NOMO-1 treated with dmso at 0.1 percent for 144 hours (cell line): Measurements from ENCODE around the gene HIPK2.

ENCODE experiments used
- DNase-seq: peaks from one replicate; lab custom pipeline; 2025; ENCODE audit not compliant: unreplicated experiment; lab: John Stamatoyannopoulos, UW

Gene HIPK2

DNA sequence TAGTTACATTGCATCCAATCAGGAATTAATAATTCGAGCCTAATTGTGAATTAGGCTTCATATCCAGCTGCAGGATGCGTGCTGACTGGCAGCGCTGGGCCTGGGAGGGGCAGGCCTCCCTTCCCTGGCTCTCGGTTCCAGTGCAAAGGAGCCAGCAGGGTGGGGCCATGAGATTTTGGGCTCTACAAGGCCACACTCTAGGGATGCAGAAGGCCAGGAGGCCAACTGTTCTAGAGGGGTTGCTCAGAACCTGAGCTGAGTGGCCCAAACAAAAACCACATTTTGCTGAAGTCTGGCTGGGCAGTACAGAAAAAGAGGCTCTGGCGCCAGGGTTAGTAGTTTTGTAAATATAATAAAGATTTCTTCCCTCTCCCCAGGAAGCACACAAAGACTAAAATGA, 182.0 kb downstream of the HIPK2 start:
- DNase-seq, result no peak

GRCh38 chr7:139594911-139595476, 182.8 kb downstream of the HIPK2 start:
- no peak for DNase-seq

- DNase-seq, result no peak
Observed at GRCh38 chr7:139594090-139594489, 183.7 kb downstream of the HIPK2 start.

GRCh38 chr7:139592801-139593461, 184.9 kb downstream of the HIPK2 start:
- no peak for DNase-seq

DNA sequence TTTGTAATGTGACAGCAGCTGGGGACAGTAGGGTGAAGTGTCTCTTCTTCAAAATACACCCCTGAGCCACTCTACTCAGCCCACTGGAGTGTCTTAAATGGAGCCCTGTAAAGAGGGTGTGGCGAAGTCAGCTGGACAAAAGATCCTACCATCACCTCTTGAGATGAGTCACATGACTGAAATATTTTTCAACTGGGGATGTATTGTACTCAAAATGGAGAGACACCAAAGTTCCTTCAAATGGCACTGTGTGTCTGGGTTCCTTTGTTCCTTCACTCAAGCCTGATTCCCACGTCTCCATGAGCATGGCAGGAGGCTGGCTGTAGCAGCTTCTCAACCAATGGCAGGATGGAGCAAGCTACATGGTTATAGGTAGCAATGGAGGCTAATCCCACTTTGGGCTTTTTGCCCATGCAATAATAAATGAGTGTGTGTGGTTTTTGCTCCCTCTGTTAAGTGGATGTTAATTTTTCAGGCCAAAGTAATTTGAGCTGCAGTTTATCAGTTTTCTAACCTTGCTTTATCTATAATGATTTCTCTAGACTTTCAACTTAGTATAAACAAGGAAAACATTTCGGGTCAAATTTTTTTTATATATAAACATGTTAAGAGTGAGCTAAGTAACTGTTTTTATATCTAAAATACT, 186.1 kb downstream of the HIPK2 start:
- DNase-seq, result no peak

DNA sequence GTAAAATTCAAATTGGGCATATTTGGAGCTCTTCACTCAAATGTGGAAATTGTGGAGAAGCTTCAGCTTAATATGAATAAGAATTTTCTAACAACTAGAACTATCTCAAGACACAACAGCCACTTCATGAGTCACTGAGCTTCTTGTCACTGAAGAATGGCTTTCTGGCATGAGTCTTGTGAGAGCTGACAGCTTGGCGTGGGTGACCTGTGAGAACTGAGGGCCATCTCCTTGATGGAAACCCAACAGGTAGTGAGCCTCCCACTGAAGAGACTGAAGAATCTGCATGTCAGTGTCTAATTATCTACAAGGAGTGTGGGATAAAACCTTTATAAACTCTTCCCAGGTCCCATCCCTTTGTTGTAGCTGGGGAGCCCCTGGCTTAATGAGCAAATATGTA, 188.3 kb downstream of the HIPK2 start:
- no peak for DNase-seq

- no peak for DNase-seq
Observed at GRCh38 chr7:139588632-139589031, 189.2 kb downstream of the HIPK2 start.

DNA sequence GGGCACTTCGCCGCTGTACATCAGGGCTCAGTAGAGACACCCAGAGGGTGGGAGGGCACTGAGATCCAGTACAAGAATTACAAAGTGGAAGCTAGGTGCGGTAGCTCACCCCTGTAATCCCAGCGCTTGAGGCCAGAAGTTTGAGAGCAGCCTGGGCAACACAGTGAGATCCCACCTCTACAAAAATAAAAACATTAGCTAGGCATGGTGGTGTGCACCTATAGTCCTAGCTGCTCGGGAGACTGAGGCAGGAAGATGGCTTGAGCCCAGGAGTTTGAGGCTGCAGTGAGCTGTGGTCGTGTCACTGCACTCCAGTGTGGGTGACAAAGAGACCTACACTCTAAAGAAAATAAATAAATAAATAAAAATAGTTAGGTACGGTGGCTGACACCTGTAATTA, 190.3 kb downstream of the HIPK2 start:
- no peak for DNase-seq

DNA sequence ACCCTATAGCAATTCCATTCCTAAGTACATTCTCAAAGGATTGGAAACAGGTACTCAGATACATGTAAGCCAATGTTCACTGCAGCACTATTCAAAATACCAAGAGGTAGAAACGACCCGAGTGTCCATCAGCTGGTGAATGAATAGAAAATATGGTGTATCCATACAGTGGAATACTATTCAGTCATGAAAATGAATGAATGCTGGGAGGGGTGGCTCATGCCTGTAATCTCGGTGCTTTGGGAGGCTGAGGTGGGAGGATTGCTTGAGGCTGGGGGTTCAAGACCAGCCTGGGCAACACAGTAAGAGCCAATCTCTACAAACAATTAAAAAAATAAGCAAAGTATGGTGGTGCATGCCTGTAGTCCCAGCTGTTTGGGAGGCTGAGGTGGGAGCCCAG, 191.5 kb downstream of the HIPK2 start:
- no peak for DNase-seq

DNA sequence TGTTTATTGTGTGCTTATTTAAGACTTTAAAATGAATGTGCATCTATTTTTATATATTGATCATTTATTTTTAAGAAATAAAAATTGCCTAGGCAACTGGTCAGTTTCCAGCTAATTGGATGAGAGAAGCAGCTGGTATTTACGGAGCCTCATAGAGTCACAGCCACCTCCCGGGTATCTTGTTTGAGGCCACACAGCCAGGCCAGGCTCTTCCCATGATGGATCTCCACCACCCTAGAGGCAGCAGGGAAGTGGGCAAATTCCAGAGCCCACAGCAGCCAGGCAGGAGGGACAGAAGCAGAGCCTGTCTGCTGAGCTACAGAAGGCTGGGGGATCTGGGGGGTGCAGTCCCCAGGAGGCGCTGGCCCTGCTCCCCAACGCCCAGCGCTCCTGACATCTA, 192.8 kb downstream of the HIPK2 start:
- DNase-seq, result no peak

DNA sequence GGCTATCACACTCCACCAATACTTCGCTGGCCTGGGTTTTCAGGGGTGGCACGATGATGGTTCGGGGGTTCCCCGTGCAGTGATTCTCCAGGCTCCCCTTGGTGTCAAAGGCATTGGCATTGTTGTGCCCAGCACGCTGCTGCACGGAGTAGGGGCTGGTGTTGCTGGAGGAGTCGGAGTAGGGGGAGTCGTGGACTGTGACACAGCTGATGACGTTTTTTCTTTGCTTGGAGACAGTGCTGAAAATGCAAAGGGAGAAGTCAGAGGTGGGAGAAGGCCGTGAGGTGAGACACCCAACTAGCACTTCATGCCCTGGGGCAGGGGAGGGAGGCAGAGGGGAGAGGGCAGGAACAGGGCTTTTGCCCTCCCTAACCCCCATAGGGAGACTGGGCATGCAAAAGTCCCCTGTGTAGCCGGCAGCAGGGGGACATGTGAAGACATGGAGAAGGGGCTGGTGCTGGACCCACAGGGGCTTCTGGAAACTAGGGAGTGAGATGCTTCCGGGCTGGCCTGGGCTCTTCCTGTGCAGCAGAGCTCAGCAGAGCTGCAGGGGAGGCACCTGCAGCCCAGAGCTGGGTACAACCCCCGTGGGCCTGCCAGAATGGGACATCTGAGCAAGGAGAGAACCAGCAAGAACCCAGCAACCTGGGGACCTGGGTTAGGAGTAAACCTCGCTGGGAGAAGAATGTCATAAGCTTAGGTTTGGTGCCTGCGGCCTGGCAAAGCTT, 193.8 kb downstream of the HIPK2 start:
- DNase-seq, result no peak

GRCh38 chr7:139582671-139583155, 195.1 kb downstream of the HIPK2 start:
- no peak for DNase-seq

DNA sequence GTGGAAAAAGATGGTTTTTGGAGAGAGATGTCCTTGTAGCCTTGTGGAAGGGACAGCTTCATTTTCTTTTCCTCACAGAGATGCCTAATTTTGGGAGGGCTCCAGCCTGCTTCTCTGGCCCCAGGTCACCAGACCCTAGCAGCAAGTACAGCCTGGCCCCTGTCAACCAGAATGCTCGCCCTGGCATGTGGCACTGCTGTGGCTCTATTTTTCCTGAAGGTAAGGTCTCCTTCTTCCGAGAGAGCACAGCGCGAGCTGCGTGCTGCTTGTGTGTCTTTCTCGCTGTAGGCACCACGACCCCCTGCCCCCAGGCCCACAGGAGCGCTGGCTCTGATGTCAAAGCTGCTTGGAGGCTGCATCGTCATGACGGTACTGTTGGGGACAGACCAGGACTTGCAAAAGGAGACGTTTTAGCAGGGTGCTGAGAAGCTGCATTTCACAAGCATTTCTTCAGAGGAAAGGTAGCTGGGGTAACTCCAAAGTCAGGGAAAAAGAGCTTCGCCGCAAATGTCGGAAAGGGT, 195.6 kb downstream of the HIPK2 start:
- DNase-seq, result no peak

- no peak for DNase-seq
Observed at GRCh38 chr7:139580435-139580834, 197.4 kb downstream of the HIPK2 start.

GRCh38 chr7:139576179-139576973, 201.4 kb downstream of the HIPK2 start:
- no peak for DNase-seq

DNA sequence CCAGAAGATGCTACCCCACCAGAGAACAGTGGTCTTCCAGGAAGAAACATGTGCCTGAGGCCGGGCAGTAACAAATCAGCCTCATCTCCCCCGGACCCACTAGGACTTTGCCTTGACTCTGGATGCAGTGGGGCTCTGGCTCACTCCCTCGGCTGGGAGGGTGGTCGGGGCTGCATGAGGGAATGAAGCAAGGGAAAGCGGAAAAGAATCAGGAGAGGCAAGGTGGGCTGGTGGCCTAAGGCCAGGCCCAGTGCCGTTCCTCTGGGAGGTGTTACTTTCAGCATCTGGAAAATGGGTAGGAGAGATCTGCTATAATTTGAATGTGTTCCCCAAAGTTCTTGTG, 202.5 kb downstream of the HIPK2 start:
- no peak for DNase-seq

GRCh38 chr7:139574618-139575337, 203.0 kb downstream of the HIPK2 start:
- DNase-seq, result no peak

- no peak for DNase-seq
Observed at GRCh38 chr7:139573871-139574270, 203.9 kb downstream of the HIPK2 start.

DNA sequence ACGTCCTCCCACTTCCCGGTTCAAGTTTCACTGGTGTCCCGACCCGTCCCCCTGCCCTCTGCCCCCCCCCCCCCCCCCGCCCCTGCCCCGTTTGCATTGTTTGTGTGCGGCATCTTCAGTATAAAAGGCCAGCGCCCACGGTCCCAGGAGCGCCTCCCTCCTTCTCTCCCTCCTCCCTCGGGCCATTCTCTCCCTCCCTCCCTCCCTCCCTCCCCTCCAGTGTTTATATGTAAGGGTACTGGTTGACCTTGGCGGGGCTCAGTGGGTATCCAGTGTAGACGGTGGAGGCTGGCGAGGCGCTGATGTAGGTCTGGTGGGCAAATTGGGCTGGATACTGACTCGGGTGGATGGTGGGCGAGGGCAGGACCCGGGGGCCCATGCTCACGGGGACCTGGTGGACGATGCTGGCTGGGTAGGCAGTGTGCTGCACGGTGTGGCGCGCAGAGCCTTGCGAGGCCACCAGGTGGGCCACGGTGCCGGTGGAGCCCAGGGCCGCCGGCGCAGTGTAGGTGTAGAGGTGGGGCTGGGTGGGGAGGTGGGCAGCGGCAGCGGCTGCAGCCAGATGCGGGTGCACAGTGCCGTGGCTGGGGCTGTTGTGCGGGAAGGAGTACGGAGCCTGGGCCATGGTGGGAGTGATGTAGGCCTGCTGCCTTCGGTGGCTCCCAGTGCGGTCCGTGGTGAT, 205.0 kb downstream of the HIPK2 start:
- DNase-seq, result no peak

DNA sequence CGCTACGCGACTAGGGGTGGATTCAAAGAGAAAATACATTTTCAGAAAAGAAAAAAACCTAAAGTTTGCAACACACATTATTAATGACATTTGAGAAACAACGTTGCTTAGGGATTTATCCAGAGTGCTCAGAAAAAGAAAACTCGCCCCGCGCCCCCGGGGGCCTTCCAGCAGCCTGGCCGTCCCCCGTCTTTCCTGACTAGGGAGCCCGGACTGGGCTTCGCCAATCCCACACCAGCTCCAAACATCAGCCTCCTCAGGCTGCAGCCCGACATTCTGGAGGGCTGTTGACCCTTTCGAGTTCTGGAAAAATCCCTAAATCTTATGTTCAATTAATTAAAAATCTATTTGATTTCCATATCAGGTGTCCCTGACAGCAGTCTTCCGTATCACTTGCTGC, 205.7 kb downstream of the HIPK2 start:
- no peak for DNase-seq
